ENCODE measurements around the gene DMD. TPM values are rescaled to one million over a fixed set of nuclear protein-coding genes. Genes with fewer than 3 reads are reported as not detected.
"Not testable (repeated sequence)": the region's sequence is repeated elsewhere in the genome, so short reads cannot be mapped to it uniquely, and the experiment has no call there.

DMD gene
- total RNA-seq, 1 donor from 2014 or later: 9.7 TPM

GRCh38 chrX:32545101-32545500 is 666.2 kb downstream of the DMD start:
- no peak for DNase-seq (ENCODE audit: low read depth, low spot score)
- H3K4me3 Mint-ChIP-seq: no peak overlapping the region
- no peaks in the 10 kb centered on the region for H3K36me3 Mint-ChIP-seq (ENCODE audit: low read depth)
- H3K27ac Mint-ChIP-seq (ENCODE audit: unreplicated experiment): no peak overlapping the region
- TF ChIP-seq CTCF (conservative IDR thresholded peaks at IDR 0.05): no peak
- no peaks in the 10 kb centered on the region for H3K9me3 Mint-ChIP-seq
- no peaks in the 10 kb centered on the region for H3K27me3 Mint-ChIP-seq (ENCODE audit: low read depth)
- peaks cover 4% of the 10 kb centered on the region for H3K4me1 Mint-ChIP-seq

- TF ChIP-seq CTCF (conservative IDR thresholded peaks at IDR 0.05): no peak
- Mint-ChIP-seq H3K27me3 (ENCODE audit: low read depth) (no peaks in the 10 kb centered on the region), H3K9me3 (no peaks in the 10 kb centered on the region), H3K27ac (ENCODE audit: unreplicated experiment) (no peak overlapping the region), H3K4me3 (no peak overlapping the region), H3K4me1 (peaks cover 13% of the 10 kb centered on the region), H3K36me3 (ENCODE audit: low read depth) (no peaks in the 10 kb centered on the region)
- no peak for DNase-seq (ENCODE audit: low read depth, low spot score)
Observed at GRCh38 chrX:32538554-32538953, 672.8 kb downstream of the DMD start.

- H3K27me3 Mint-ChIP-seq (ENCODE audit: low read depth): no peaks in the 10 kb centered on the region
- H3K27ac Mint-ChIP-seq (ENCODE audit: unreplicated experiment): no peak overlapping the region
- no peaks in the 10 kb centered on the region for H3K36me3 Mint-ChIP-seq (ENCODE audit: low read depth)
- no peaks in the 10 kb centered on the region for H3K9me3 Mint-ChIP-seq
- H3K4me3 Mint-ChIP-seq: no peak overlapping the region
- no peak for TF ChIP-seq CTCF (conservative IDR thresholded peaks at IDR 0.05)
- peaks cover 13% of the 10 kb centered on the region for H3K4me1 Mint-ChIP-seq
- no peak for DNase-seq (ENCODE audit: low read depth, low spot score)
Observed at GRCh38 chrX:32533848-32534247, 677.5 kb downstream of the DMD start.

GRCh38 chrX:32532262-32532661 is 679.1 kb downstream of the DMD start:
- Mint-ChIP-seq H3K27ac (ENCODE audit: unreplicated experiment) (no peak overlapping the region), H3K9me3 (no peaks in the 10 kb centered on the region), H3K27me3 (ENCODE audit: low read depth) (no peaks in the 10 kb centered on the region), H3K4me3 (no peak overlapping the region), H3K36me3 (ENCODE audit: low read depth) (no peaks in the 10 kb centered on the region), H3K4me1 (peaks cover 12% of the 10 kb centered on the region)
- no peak for TF ChIP-seq CTCF (conservative IDR thresholded peaks at IDR 0.05)
- no peak for DNase-seq (ENCODE audit: low read depth, low spot score)

GRCh38 chrX:32530802-32531403 is 680.4 kb downstream of the DMD start:
- TF ChIP-seq CTCF (conservative IDR thresholded peaks at IDR 0.05): peak; percentile 92
- H3K4me3 Mint-ChIP-seq: peak overlapping the region; percentile 78
- no peak overlapping the region for H3K27ac Mint-ChIP-seq (ENCODE audit: unreplicated experiment)
- no peaks in the 10 kb centered on the region for H3K36me3 Mint-ChIP-seq (ENCODE audit: low read depth)
- no peaks in the 10 kb centered on the region for H3K4me1 Mint-ChIP-seq
- no peaks in the 10 kb centered on the region for H3K9me3 Mint-ChIP-seq
- H3K27me3 Mint-ChIP-seq (ENCODE audit: low read depth): no peaks in the 10 kb centered on the region
- peak; percentile 36 for DNase-seq (ENCODE audit: low read depth, low spot score)

GRCh38 chrX:32528451-32528850 is 682.9 kb downstream of the DMD start:
- H3K4me3 Mint-ChIP-seq; H3K27me3 Mint-ChIP-seq (ENCODE audit: low read depth); H3K9me3 Mint-ChIP-seq; DNase-seq (ENCODE audit: low read depth, low spot score); H3K36me3 Mint-ChIP-seq (ENCODE audit: low read depth); H3K27ac Mint-ChIP-seq (ENCODE audit: unreplicated experiment): not testable (repeated sequence)
- peaks cover 13% of the 10 kb centered on the region for H3K4me1 Mint-ChIP-seq
